ENCODE results near the gene RAF1.

GRCh38 chr3:12695916-12696315 is 32.0 kb upstream of the RAF1 start:
- TF ChIP-seq CTCF (IDR thresholded peaks at IDR 0.05; ENCODE audit: low read length) (no peak), EZH2 (optimal IDR thresholded peaks at IDR 0.05; ENCODE audit: low read depth, low read length) (no peak), EZH2phosphoT487 (IDR thresholded peaks at IDR 0.05; ENCODE audit: low read length) (no peak)

Measured in MM.1S (cell line).